Measurements from ENCODE around the gene SCAPER. TPM values are rescaled to one million over a fixed set of nuclear protein-coding genes. Genes with fewer than 3 reads are reported as not detected.
"Not testable (repeated sequence)": the region's sequence is repeated elsewhere in the genome, so short reads cannot be mapped to it uniquely, and the experiment has no call there.

SCAPER gene
- total RNA-seq, 2 donors from 2014 or later: 30.9 to 34.7 TPM

GRCh38 chr15:76865548-76865991 lies 39.6 kb downstream of the SCAPER start:
- peak overlapping the region in 1 of 2 donors; percentile 2 for H3K4me3 Mint-ChIP-seq
- H3K27me3 Mint-ChIP-seq (ENCODE audit: low read depth): no peaks in the 10 kb centered on the region
- H3K36me3 Mint-ChIP-seq (ENCODE audit: insufficient read depth in 2 of 2): peaks cover 0 to 8% of the 10 kb centered on the region in 2 donors
- no peak overlapping the region for H3K27ac Mint-ChIP-seq
- no peaks in the 10 kb centered on the region for H3K9me3 Mint-ChIP-seq
- no peak for DNase-seq
- peak; percentile 72 to 86 for ATAC-seq (replicated peaks in 1 of 2)
- H3K4me1 Mint-ChIP-seq (ENCODE audit: low read depth): peaks cover 48% of the 10 kb centered on the region

DNA sequence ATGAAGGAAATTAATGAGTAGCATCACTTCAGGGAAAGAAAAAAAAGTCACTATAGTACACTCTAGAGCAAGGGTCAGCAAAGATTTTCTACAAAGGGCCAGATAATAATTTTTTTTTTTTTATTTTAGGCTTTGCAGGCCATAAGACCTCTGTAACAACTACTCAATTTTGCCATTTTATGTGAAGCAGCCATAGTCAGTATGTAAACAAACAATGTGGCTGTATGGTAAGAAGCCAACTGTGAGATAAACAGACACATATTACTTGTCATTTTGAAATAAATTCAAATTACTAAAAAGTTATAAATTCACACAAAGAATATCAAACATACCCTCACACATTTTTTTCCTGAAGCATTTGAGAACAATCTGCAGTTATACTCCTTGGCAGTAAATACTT lies 40.6 kb downstream of the SCAPER start:
- H3K4me1 Mint-ChIP-seq (ENCODE audit: low read depth): peaks cover 50% of the 10 kb centered on the region
- no peaks in the 10 kb centered on the region for H3K9me3 Mint-ChIP-seq
- DNase-seq (no peak), ATAC-seq (replicated peaks in 1 of 2) (no peak)
- no peaks in the 10 kb centered on the region for H3K27me3 Mint-ChIP-seq (ENCODE audit: low read depth)
- H3K27ac Mint-ChIP-seq: no peak overlapping the region
- H3K4me3 Mint-ChIP-seq: no peak overlapping the region
- peaks cover 0 to 5% of the 10 kb centered on the region in 2 donors for H3K36me3 Mint-ChIP-seq (ENCODE audit: insufficient read depth in 2 of 2)

DNA sequence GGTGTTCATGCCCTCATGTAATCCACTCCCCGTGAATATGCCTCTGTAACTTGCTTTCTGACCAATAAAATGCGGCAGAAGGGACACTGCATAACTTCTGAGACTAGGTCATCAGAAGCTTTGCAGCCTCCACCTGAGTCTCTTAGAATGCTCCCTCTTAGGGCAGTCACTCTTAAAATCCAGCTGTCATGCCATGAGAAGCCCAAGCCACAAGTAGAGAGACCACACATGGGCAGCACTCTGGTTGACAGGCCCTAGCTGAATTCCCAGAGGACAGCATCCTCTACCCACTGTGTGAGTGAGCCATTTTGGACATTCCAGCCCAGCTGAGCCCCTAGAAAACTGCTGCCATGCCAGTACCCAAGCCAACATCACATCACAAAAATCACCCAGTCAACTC lies 41.4 kb downstream of the SCAPER start:
- DNase-seq: no peak
- H3K4me3 Mint-ChIP-seq: no peak overlapping the region
- no peaks in the 10 kb centered on the region for H3K27me3 Mint-ChIP-seq (ENCODE audit: low read depth)
- ATAC-seq (replicated peaks in 1 of 2): no peak
- H3K4me1 Mint-ChIP-seq (ENCODE audit: low read depth): peaks cover 50% of the 10 kb centered on the region
- H3K36me3 Mint-ChIP-seq (ENCODE audit: insufficient read depth in 2 of 2): peaks cover 0 to 5% of the 10 kb centered on the region in 2 donors
- H3K9me3 Mint-ChIP-seq: no peaks in the 10 kb centered on the region
- H3K27ac Mint-ChIP-seq: no peak overlapping the region

GRCh38 chr15:76863123-76863522 lies 42.0 kb downstream of the SCAPER start:
- Mint-ChIP-seq H3K9me3 (no peaks in the 10 kb centered on the region), H3K27ac (no peak overlapping the region), H3K27me3 (ENCODE audit: low read depth) (no peaks in the 10 kb centered on the region), H3K4me3 (no peak overlapping the region), H3K36me3 (ENCODE audit: insufficient read depth in 2 of 2) (peaks cover 0 to 5% of the 10 kb centered on the region in 2 donors), H3K4me1 (ENCODE audit: low read depth) (peaks cover 50% of the 10 kb centered on the region)
- ATAC-seq (replicated peaks in 1 of 2): no peak
- DNase-seq: no peak

DNA sequence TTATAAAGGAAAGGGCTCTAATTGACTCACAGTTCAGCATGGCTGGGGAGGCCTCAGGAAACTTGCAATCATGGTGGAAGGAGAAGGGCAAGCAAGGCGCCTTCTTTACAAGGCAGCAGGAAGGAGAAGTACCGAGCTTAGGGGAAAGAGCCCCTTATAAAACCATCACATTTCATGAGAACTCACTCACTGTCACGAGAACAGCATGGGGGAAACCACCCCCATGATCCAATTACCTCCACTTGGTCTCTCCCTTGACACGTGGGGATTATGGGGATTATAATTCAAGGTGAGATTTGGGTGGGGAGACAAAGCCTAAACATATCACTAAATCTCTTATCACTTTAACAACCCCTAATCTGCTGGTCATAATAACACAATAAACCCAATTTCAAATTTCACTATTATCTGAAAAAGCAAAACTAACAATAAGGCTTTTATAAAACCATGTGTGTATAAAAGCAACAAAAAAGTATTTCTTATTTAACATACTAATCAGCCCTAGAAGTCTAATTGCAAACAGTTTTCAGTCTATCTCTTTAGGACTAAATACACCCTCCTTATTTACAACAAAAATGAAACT lies 43.2 kb downstream of the SCAPER start:
- H3K9me3 Mint-ChIP-seq: no peaks in the 10 kb centered on the region
- no peaks in the 10 kb centered on the region for H3K27me3 Mint-ChIP-seq (ENCODE audit: low read depth)
- DNase-seq: no peak
- no peak overlapping the region for H3K27ac Mint-ChIP-seq
- peaks cover 0 to 5% of the 10 kb centered on the region in 2 donors for H3K36me3 Mint-ChIP-seq (ENCODE audit: insufficient read depth in 2 of 2)
- no peak for ATAC-seq (replicated peaks in 1 of 2)
- no peak overlapping the region for H3K4me3 Mint-ChIP-seq
- peaks cover 50% of the 10 kb centered on the region for H3K4me1 Mint-ChIP-seq (ENCODE audit: low read depth)

- peaks cover 37% of the 10 kb centered on the region for H3K4me1 Mint-ChIP-seq (ENCODE audit: low read depth)
- H3K27me3 Mint-ChIP-seq (ENCODE audit: low read depth): no peaks in the 10 kb centered on the region
- no peak overlapping the region for H3K4me3 Mint-ChIP-seq
- H3K36me3 Mint-ChIP-seq (ENCODE audit: insufficient read depth in 2 of 2): peaks cover 6 to 14% of the 10 kb centered on the region in 2 donors
- peaks cover 0 to 2% of the 10 kb centered on the region in 2 donors for H3K9me3 Mint-ChIP-seq
- ATAC-seq (replicated peaks in 1 of 2) (no peak), DNase-seq (no peak)
- no peak overlapping the region for H3K27ac Mint-ChIP-seq
Observed at GRCh38 chr15:76860201-76860600, 44.9 kb downstream of the SCAPER start.

DNA sequence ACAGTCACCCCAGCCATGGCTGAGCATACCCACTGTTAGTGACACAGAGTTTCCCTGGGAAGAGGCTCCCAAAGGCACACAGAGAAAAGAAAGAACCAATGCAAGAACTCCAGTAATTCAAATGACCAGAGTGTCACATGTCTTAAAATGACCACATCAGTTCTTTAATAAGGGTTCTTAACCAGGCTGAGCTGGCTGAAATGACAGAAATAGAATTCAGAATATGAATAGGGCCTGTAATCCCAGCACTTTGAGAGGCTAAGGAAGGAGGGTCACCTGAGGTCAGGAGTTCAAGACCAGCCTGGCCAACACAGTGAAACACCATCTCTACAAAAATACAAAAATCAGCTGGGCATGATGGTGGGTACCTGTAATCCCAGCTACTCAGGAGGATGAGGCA lies 54.8 kb downstream of the SCAPER start:
- not testable (repeated sequence) for H3K4me3 Mint-ChIP-seq; H3K27ac Mint-ChIP-seq; DNase-seq; H3K27me3 Mint-ChIP-seq (ENCODE audit: low read depth); ATAC-seq (replicated peaks in 1 of 2); H3K4me1 Mint-ChIP-seq (ENCODE audit: low read depth)
- peaks cover 8 to 20% of the 10 kb centered on the region in 2 donors for H3K9me3 Mint-ChIP-seq
- H3K36me3 Mint-ChIP-seq (ENCODE audit: insufficient read depth in 2 of 2): peaks cover 27 to 49% of the 10 kb centered on the region in 2 donors

DNA sequence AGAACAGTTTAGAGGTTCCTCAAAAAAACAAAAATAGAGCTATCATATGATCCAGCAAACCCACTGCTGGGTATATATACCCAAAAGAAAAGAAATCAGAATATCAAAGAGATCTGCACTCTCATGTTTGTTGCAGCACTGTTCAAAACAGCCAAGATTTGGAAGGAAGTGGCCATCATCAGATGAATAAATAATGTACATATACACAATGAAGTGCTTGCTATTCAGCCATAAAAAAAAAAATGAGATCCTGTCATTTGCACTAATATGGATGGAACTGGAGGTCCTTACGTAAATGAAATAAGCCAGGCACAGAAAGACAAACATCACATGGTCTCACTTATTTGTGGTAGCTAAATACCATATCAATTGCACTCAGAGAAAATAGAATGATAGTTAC lies 58.4 kb downstream of the SCAPER start:
- Mint-ChIP-seq H3K27me3 (ENCODE audit: low read depth) (no peaks in the 10 kb centered on the region), H3K4me1 (ENCODE audit: low read depth) (peaks cover 14% of the 10 kb centered on the region), H3K36me3 (ENCODE audit: insufficient read depth in 2 of 2) (peaks cover 9 to 19% of the 10 kb centered on the region in 2 donors), H3K9me3 (peaks cover 0 to 5% of the 10 kb centered on the region in 2 donors), H3K4me3 (no peak overlapping the region), H3K27ac (no peak overlapping the region)
- no peak for ATAC-seq (replicated peaks in 1 of 2)
- DNase-seq: no peak

DNA sequence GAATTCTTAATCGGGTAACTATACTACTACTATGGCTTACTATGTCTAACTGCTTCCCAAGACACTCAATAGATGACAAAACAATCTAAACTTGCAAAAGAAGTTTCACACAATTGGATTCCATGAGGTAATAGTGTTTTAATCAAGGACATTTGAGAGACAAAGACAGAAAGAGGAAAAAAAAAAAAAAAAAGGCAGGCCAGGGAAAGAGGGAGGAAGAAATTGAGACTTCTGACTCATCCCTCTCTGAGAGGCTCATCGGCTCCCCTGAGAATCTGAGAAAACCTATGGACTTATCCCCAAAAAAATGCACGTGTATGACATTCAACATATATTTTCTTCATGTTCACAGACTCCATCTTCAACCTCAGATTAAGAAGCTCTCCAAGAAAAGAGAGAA lies 61.0 kb downstream of the SCAPER start:
- H3K4me1 Mint-ChIP-seq (ENCODE audit: low read depth): peaks cover 14% of the 10 kb centered on the region
- DNase-seq: no peak
- no peaks in the 10 kb centered on the region for H3K27me3 Mint-ChIP-seq (ENCODE audit: low read depth)
- peaks cover under 1 to 2% of the 10 kb centered on the region in 2 donors for H3K36me3 Mint-ChIP-seq (ENCODE audit: insufficient read depth in 2 of 2)
- no peaks in the 10 kb centered on the region for H3K9me3 Mint-ChIP-seq
- no peak overlapping the region for H3K27ac Mint-ChIP-seq
- H3K4me3 Mint-ChIP-seq: no peak overlapping the region
- ATAC-seq (replicated peaks in 1 of 2): no peak

DNA sequence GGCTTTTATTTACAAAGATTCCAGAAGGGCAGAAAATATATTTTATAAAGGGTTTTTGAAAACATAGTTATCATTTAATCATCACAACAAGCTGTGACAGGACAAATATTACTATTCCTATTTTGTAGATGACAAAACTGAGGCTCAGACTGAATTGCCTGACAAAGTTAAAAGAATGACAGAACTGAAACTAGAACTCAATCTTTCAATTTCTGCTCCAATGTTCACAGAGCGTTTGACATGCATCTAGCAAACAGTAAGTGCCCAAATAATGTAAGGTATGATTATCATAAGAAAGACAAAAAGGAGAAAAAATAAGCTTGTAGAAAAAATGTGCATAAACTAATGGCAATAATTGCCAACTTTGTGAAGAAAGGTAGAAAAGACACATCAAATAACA lies 61.9 kb downstream of the SCAPER start:
- no peak for ATAC-seq (replicated peaks in 1 of 2)
- no peaks in the 10 kb centered on the region for H3K27me3 Mint-ChIP-seq (ENCODE audit: low read depth)
- peaks cover 4 to 9% of the 10 kb centered on the region in 2 donors for H3K36me3 Mint-ChIP-seq (ENCODE audit: insufficient read depth in 2 of 2)
- no peak overlapping the region for H3K4me3 Mint-ChIP-seq
- H3K9me3 Mint-ChIP-seq: no peaks in the 10 kb centered on the region
- no peak overlapping the region for H3K27ac Mint-ChIP-seq
- H3K4me1 Mint-ChIP-seq (ENCODE audit: low read depth): peaks cover 14% of the 10 kb centered on the region
- DNase-seq: no peak

- H3K4me1 Mint-ChIP-seq (ENCODE audit: low read depth): peaks cover 26% of the 10 kb centered on the region
- ATAC-seq (replicated peaks in 1 of 2): no peak
- DNase-seq: no peak
- H3K4me3 Mint-ChIP-seq: no peak overlapping the region
- no peak overlapping the region for H3K27ac Mint-ChIP-seq
- peaks cover 5 to 6% of the 10 kb centered on the region in 2 donors for H3K9me3 Mint-ChIP-seq
- peaks cover 11 to 24% of the 10 kb centered on the region in 2 donors for H3K36me3 Mint-ChIP-seq (ENCODE audit: insufficient read depth in 2 of 2)
- no peaks in the 10 kb centered on the region for H3K27me3 Mint-ChIP-seq (ENCODE audit: low read depth)
Observed at GRCh38 chr15:76840830-76841460, 64.2 kb downstream of the SCAPER start.

GRCh38 chr15:76839173-76839572 lies 66.0 kb downstream of the SCAPER start:
- peaks cover 11 to 38% of the 10 kb centered on the region in 2 donors for H3K36me3 Mint-ChIP-seq (ENCODE audit: insufficient read depth in 2 of 2)
- H3K4me3 Mint-ChIP-seq: no peak overlapping the region
- peaks cover 6 to 8% of the 10 kb centered on the region in 2 donors for H3K9me3 Mint-ChIP-seq
- no peak overlapping the region for H3K27ac Mint-ChIP-seq
- DNase-seq: no peak
- H3K4me1 Mint-ChIP-seq (ENCODE audit: low read depth): peaks cover 21% of the 10 kb centered on the region
- no peaks in the 10 kb centered on the region for H3K27me3 Mint-ChIP-seq (ENCODE audit: low read depth)
- ATAC-seq (replicated peaks in 1 of 2): no peak

DNA sequence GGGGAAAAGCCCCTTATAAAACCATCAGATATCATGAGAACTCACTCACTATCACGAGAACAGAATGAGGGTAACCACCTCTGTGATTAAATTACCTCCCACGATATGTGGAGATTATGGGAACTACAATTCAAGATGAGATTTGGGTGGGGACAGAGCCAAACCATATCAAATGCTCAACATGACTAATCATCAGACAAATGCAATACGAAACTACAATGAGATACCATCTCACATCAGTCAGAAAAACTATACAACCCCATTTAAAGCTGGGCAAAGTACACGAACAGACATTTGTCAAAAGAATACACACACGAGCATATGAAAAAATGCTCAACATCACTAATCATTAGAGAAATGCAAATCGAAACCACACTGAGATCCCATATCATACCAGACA lies 67.7 kb downstream of the SCAPER start:
- peaks cover 12% of the 10 kb centered on the region for H3K4me1 Mint-ChIP-seq (ENCODE audit: low read depth)
- no peak for DNase-seq
- no peak overlapping the region for H3K4me3 Mint-ChIP-seq
- H3K9me3 Mint-ChIP-seq: peaks cover 14 to 15% of the 10 kb centered on the region in 2 donors
- no peaks in the 10 kb centered on the region for H3K27me3 Mint-ChIP-seq (ENCODE audit: low read depth)
- ATAC-seq (replicated peaks in 1 of 2): no peak
- no peak overlapping the region for H3K27ac Mint-ChIP-seq
- peaks cover 18 to 52% of the 10 kb centered on the region in 2 donors for H3K36me3 Mint-ChIP-seq (ENCODE audit: insufficient read depth in 2 of 2)

- Mint-ChIP-seq H3K9me3 (peaks cover 8 to 9% of the 10 kb centered on the region in 2 donors), H3K4me3 (no peak overlapping the region), H3K27me3 (ENCODE audit: low read depth) (no peaks in the 10 kb centered on the region), H3K27ac (no peak overlapping the region), H3K4me1 (ENCODE audit: low read depth) (peaks cover 7% of the 10 kb centered on the region), H3K36me3 (ENCODE audit: insufficient read depth in 2 of 2) (peaks cover 8 to 25% of the 10 kb centered on the region in 2 donors)
- DNase-seq (no peak), ATAC-seq (replicated peaks in 1 of 2) (no peak)
Observed at GRCh38 chr15:76829939-76830338, 75.2 kb downstream of the SCAPER start.
